GM18870 (cell line): ENCODE results near the gene A1CF.
"Not testable (repeated sequence)": the region's sequence is repeated elsewhere in the genome, so short reads cannot be mapped to it uniquely, and the experiment has no call there.

Experiments
- ATAC-seq: cut with Tn5 transposase; IDR thresholded peaks from one replicate; pipeline ENCODE4 v1.9.1; 2021; ENCODE audit warnings: moderate library complexity; ENCODE audit not compliant: unreplicated experiment

Gene A1CF

GRCh38 chr10:50788951-50789945 is 96.2 kb downstream of the A1CF start:
- ATAC-seq = no peak

- not testable (repeated sequence) for ATAC-seq
Measured at GRCh38 chr10:50787962-50788361, 97.5 kb downstream of the A1CF start.

- not testable (repeated sequence) for ATAC-seq
Measured at GRCh38 chr10:50782017-50782416, 103.4 kb downstream of the A1CF start.

- not testable (repeated sequence) for ATAC-seq
Measured at GRCh38 chr10:50780036-50780435, 105.4 kb downstream of the A1CF start.

- ATAC-seq = peak; percentile 50
Measured at GRCh38 chr10:50774868-50775267, 110.6 kb downstream of the A1CF start.

- not testable (repeated sequence) for ATAC-seq
Measured at GRCh38 chr10:50772042-50772441, 113.4 kb downstream of the A1CF start.

GRCh38 chr10:50766774-50767513 is 118.5 kb downstream of the A1CF start:
- ATAC-seq = not testable (repeated sequence)
